ENCODE measurements around the gene COQ8B.

COQ8B gene

GRCh38 chr19:40747536-40747935 lies 30.9 kb upstream of the COQ8B start:
- Mint-ChIP-seq H3K27ac (no peak overlapping the region), H3K9me3 (no peaks in the 10 kb centered on the region), H3K4me1 (peaks cover 16% of the 10 kb centered on the region), H3K4me3 (no peak overlapping the region), H3K27me3 (no peaks in the 10 kb centered on the region), H3K36me3 (peaks cover 10% of the 10 kb centered on the region)

DNA sequence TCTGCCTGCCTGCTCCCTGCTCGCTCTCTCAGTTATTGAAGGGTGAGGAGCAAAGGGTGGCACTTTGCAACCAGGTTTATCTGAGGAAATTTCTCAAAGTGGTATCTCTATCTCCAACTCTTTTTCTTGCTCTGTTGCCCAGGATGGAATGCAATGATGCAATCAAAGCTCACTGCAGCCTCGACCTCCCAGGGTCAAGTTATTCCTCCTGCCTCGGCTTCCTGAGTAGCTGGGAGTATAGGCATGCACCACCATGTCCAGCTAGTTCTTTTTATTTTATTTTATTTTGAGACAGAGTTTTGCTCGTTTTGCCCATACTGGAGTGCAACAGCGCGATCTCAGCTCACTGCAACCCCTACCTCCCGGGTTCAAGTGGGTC lies 28.7 kb upstream of the COQ8B start:
- Mint-ChIP-seq H3K27me3 (no peaks in the 10 kb centered on the region), H3K4me1 (peaks cover 10% of the 10 kb centered on the region), H3K36me3 (no peaks in the 10 kb centered on the region), H3K9me3 (no peaks in the 10 kb centered on the region), H3K27ac (no peak overlapping the region), H3K4me3 (no peak overlapping the region)

DNA sequence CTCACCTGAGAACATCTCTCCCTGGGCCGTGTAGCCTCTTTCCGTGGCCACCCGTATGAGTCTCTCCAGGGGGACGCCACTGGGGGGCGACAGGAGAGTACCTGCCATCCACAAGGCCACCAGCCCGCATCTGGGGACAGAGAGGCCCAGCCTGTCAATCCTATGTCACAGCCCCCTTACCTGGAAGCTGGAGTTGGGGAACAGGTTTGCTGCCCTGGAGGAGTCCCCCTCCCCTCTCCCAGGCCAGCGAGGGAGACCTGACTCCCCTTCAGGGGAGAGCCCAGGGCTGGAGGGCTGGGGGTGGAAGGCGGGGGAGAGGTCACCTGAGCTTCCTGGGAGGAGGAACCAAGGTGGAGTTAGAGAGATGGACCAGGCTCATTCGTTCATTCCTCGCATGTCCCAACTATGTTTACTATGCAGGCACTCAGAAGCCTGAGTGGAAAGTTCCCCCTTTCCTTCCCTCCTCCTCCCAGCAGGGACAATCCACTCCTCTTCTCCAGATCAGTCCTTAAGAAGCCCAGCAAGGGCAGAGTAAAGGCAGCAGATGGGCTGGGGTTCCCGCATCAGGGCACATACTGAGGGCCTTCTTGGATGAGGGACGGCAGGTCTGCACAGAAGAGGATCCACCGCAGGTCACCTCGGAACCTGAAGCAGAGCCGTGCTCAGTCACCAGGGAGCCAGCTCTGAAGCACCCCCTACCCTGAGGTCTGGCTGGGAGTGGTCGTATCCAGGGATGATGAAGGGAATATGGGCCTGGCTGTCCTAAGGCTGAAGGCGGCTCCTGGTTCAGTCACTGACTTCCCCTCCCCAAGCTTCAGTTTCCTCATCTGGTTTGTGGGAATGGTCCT lies 28.1 kb upstream of the COQ8B start:
- H3K4me3 Mint-ChIP-seq: no peak overlapping the region
- H3K27ac Mint-ChIP-seq: no peak overlapping the region
- H3K4me1 Mint-ChIP-seq: peaks cover 4% of the 10 kb centered on the region
- no peaks in the 10 kb centered on the region for H3K27me3 Mint-ChIP-seq
- no peaks in the 10 kb centered on the region for H3K9me3 Mint-ChIP-seq
- H3K36me3 Mint-ChIP-seq: no peaks in the 10 kb centered on the region

- Mint-ChIP-seq H3K4me3 (no peak overlapping the region), H3K27me3 (no peaks in the 10 kb centered on the region), H3K36me3 (peaks cover under 1% of the 10 kb centered on the region), H3K9me3 (no peaks in the 10 kb centered on the region), H3K4me1 (no peaks in the 10 kb centered on the region), H3K27ac (no peak overlapping the region)
Measured at GRCh38 chr19:40743926-40744325, 27.2 kb upstream of the COQ8B start.

GRCh38 chr19:40742886-40743285 lies 26.2 kb upstream of the COQ8B start:
- H3K4me3 Mint-ChIP-seq: no peak overlapping the region
- H3K4me1 Mint-ChIP-seq: no peaks in the 10 kb centered on the region
- H3K27ac Mint-ChIP-seq: no peak overlapping the region
- peaks cover 3% of the 10 kb centered on the region for H3K36me3 Mint-ChIP-seq
- H3K27me3 Mint-ChIP-seq: no peaks in the 10 kb centered on the region
- no peaks in the 10 kb centered on the region for H3K9me3 Mint-ChIP-seq

DNA sequence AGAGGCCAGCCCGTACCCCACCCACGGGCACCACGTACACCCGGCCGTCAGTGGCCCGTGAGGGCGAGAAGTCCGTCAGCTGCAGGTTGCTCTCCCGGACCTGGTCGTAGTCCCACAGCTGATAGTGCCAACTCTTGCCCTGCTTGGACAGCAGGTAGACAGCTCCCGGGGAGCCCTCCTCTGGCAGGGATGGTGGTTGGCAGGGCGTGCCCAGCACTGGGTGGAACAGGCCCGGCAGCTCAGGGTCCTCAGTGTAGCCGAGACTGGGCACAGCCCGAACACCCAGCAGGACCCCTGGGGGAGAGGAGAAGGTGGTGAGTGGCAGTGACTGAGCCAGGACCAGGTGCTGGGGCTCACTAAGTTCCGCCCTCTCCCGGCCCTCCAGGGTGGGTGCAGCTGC lies 25.8 kb upstream of the COQ8B start:
- Mint-ChIP-seq H3K36me3 (peaks cover 3% of the 10 kb centered on the region), H3K4me3 (no peak overlapping the region), H3K4me1 (no peaks in the 10 kb centered on the region), H3K27me3 (no peaks in the 10 kb centered on the region), H3K27ac (no peak overlapping the region), H3K9me3 (no peaks in the 10 kb centered on the region)

DNA sequence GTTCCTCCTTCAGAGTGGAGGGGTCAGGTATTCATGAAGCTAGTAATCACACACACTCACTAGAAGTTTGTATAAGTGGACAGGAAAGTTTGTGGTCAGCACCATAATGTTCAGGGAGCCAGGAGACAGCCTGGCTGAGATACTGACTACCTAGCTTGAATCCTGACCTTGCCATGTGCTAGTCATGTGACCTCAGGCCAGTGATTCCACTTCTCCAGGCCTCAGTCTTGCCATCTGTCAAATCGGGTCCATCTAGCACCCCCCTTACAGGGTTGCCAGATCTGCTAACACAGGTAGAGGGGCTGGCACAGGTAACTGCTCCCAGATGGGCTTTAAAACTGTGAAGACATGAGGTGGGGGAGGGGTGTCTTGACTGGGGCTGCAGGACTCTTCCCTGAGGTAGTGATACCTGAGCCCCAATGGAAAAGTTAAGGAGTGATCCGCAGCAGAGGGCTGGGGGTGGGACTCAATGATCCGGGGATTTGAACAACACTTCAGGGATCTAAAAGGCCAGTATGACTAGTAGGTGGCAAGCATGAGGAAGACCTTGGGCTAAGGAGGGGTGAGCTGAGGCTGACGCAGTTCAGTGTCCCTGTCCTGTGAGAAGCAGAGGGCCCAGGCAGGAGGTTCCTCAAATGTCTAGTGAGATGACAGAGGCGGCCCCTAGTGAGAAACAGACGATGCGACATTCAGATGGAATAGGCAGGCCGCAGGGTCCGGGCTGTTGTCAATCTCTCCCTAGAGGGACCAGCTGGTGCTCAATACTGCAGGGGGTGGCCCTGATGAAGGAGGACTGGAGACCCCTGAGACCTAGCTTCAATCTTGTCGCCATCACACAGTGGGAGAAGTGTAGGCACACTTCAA lies 25.1 kb upstream of the COQ8B start:
- Mint-ChIP-seq H3K27me3 (no peaks in the 10 kb centered on the region), H3K4me3 (no peak overlapping the region), H3K27ac (no peak overlapping the region), H3K36me3 (peaks cover 3% of the 10 kb centered on the region), H3K9me3 (no peaks in the 10 kb centered on the region), H3K4me1 (no peaks in the 10 kb centered on the region)

DNA sequence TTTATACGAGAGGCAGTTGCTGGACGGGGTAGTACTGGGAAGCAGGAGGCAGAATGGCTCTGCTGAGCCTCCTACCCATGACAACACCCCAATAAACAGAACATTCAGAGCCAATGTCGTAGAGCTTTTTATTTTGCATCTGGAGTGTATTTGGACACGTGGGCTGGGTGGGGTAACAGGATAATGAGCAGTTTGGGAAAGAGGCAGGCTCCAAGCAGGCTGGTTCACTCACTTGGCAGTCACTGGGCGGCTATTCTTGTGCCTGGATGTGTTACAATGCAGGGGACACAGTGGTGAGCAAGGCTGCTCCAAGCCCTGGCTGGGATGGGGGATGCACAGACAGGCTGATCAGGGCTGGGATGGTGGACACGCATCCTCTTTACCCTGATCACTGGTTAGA lies 24.1 kb upstream of the COQ8B start:
- Mint-ChIP-seq H3K4me1 (no peaks in the 10 kb centered on the region), H3K27ac (no peak overlapping the region), H3K36me3 (peaks cover 3% of the 10 kb centered on the region), H3K27me3 (no peaks in the 10 kb centered on the region), H3K9me3 (no peaks in the 10 kb centered on the region), H3K4me3 (no peak overlapping the region)

DNA sequence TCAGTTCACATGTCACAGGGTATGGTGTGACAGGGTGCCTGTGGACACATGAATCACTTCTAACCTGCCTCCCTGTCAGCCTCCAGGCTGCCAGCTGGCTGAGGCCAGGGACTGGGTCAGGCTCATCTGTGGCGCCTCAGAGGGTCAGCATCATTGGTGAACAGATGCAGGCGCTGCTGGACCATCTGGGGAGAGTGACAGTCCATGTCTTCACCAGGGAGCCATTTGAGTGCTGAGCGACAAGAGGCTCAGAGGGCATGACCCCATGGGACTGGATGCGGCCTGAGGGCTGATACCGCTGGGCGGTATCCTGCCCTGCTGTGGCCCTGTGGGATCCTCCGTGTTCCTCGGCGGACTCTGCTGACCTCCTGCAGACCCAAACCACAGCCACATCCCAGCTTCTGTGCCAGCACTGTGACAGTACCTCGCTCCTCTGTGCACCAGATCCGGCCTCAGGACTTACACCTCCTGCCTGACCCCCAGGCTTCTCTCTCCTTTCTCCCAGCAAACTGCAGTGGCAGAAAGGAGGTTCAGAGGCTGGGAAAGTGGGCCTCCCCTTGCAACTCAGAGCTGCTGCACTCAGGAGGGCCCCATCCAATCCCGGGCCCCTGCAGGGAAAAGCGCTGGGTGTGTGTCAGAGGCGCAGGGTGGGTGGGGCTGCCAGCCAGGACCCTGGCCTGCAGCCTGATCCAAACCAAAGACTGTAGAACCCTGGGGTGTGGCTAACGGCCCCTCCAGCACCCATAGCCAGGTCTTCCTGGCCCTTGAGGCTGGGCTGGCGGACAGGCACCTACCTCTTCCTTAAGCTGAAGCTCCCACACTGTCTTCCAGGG lies 23.4 kb upstream of the COQ8B start:
- Mint-ChIP-seq H3K36me3 (peaks cover 6% of the 10 kb centered on the region), H3K4me3 (no peak overlapping the region), H3K27ac (no peak overlapping the region), H3K9me3 (no peaks in the 10 kb centered on the region), H3K27me3 (no peaks in the 10 kb centered on the region), H3K4me1 (no peaks in the 10 kb centered on the region)

DNA sequence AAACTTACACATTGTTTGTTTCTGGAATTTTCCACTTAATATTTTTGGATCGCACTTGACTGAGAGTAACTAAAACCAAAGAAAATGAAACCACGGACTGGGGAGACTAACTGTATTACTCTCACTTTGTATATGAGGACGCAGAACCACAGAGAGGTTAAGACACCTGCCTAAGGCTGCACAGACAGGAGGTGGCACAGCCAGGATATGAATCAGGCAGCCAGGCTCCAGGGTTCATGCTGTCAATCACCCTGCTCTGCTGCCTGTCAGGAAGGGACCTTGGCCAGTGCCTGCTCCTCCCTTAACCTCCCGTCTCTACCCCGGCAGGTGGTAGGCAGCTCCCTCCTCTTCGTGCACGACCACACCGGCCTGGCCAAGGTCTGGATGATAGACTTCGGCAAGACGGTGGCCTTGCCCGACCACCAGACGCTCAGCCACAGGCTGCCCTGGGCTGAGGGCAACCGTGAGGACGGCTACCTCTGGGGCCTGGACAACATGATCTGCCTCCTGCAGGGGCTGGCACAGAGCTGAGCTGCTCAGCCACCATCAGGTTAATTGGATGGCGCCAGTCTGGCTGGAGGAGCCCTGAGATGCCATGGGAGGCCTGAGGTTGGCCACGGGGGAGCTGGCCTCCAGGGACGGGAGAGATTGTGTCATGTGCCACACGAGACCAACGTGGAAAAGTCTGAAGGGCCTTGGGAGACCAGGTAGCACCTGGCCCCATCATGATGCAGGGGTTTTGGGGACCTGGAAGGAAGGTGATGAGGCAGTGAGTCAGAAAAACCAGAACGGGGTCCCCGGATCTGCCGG lies 22.5 kb upstream of the COQ8B start:
- no peaks in the 10 kb centered on the region for H3K27me3 Mint-ChIP-seq
- no peaks in the 10 kb centered on the region for H3K9me3 Mint-ChIP-seq
- no peaks in the 10 kb centered on the region for H3K4me1 Mint-ChIP-seq
- no peak overlapping the region for H3K27ac Mint-ChIP-seq
- peaks cover 6% of the 10 kb centered on the region for H3K36me3 Mint-ChIP-seq
- no peak overlapping the region for H3K4me3 Mint-ChIP-seq

GRCh38 chr19:40737102-40737644 lies 20.5 kb upstream of the COQ8B start:
- Mint-ChIP-seq H3K27me3 (no peaks in the 10 kb centered on the region), H3K36me3 (peaks cover 6% of the 10 kb centered on the region), H3K4me3 (no peak overlapping the region), H3K4me1 (no peaks in the 10 kb centered on the region), H3K9me3 (no peaks in the 10 kb centered on the region), H3K27ac (no peak overlapping the region)

- H3K4me1 Mint-ChIP-seq: no peaks in the 10 kb centered on the region
- no peak overlapping the region for H3K4me3 Mint-ChIP-seq
- no peaks in the 10 kb centered on the region for H3K27me3 Mint-ChIP-seq
- no peak overlapping the region for H3K27ac Mint-ChIP-seq
- no peaks in the 10 kb centered on the region for H3K9me3 Mint-ChIP-seq
- H3K36me3 Mint-ChIP-seq: peaks cover 6% of the 10 kb centered on the region
Measured at GRCh38 chr19:40736661-40737060, 20.0 kb upstream of the COQ8B start.

DNA sequence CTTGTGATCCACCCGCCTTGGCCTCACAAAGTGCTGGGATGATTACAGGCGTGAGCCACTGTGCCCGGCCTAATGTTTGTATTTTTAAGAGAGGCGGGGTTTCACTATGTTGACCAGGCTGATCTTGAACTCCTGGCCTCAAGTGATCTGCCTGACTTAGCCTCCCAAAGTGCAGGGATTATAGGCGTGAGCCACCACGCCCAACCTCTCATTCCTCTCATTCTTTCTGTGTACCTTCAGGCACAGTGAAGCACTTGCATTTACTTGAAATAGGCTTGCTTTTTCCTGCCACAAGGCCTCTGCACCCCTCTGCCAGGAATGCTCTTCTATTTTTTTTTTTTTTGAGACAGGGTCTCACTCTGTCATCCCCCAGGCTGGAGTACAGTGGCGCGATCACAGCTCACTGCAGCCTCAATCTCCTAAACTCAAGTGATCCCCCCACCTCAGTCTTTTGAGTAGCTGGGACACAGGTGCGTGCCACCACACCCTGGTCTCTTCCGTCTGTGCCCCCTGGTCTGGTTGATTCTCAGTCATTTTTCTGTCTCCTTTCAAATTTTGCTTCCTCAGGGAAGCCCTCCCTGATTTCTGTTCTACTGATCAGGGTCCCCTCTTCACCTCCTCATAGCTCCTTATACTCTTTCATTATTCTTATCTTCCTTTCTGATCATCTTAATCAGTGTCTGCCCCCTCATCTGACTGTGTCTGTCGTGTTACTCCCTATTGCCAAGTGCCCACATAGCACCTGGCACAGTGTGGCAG lies 18.5 kb upstream of the COQ8B start:
- Mint-ChIP-seq H3K9me3 (no peaks in the 10 kb centered on the region), H3K4me3 (no peak overlapping the region), H3K36me3 (peaks cover 14% of the 10 kb centered on the region), H3K4me1 (no peaks in the 10 kb centered on the region), H3K27me3 (no peaks in the 10 kb centered on the region), H3K27ac (peak overlapping the region; percentile 38)

DNA sequence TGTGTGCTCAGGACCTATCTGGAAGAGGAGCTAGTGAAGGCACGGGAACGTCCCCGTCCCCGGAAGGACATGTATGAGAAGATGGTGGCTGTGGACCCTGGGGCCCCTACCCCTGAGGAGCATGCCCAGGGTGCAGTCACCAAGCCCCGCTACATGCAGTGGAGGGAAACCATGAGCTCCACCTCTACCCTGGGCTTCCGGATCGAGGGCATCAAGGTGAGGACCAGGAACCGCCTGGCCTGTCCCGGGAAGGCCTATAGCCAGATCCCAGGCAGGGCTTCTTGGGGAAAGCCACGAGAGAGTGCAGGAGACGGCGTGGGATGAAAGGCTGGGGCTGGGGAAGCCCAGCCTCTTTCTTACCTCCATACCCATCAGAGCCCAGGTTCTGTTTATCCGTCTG lies 16.5 kb upstream of the COQ8B start:
- no peaks in the 10 kb centered on the region for H3K9me3 Mint-ChIP-seq

More for the DNA sequence above, 16.5 kb upstream of the COQ8B start:
- Mint-ChIP-seq H3K27ac (no peak overlapping the region), H3K27me3 (no peaks in the 10 kb centered on the region), H3K36me3 (peaks cover 14% of the 10 kb centered on the region), H3K4me1 (no peaks in the 10 kb centered on the region), H3K4me3 (no peak overlapping the region)
